HG03565 (cell line): ENCODE measurements around the gene MSH5.

Experiments
- ATAC-seq: cut with Tn5 transposase; IDR thresholded peaks from one replicate; pipeline ENCODE4 v1.9.1; 2021; ENCODE audit warnings: mild to moderate bottlenecking, moderate library complexity; ENCODE audit not compliant: unreplicated experiment

The MSH5 gene

GRCh38 chr6:31729515-31729978 is 10.3 kb upstream of the MSH5 start:
- no peak for ATAC-seq

- no peak for ATAC-seq
Measured at GRCh38 chr6:31729979-31730630, 9.7 kb upstream of the MSH5 start.

GRCh38 chr6:31730631-31731086 is 9.1 kb upstream of the MSH5 start:
- no peak for ATAC-seq

GRCh38 chr6:31732029-31732428 is 7.8 kb upstream of the MSH5 start:
- no peak for ATAC-seq

- no peak for ATAC-seq
Measured at GRCh38 chr6:31733734-31734133, 6.1 kb upstream of the MSH5 start.

- ATAC-seq = no peak
Measured at GRCh38 chr6:31734247-31734820, 5.5 kb upstream of the MSH5 start.

GRCh38 chr6:31734821-31735406 is 4.9 kb upstream of the MSH5 start:
- no peak for ATAC-seq

GRCh38 chr6:31736021-31736767 is 3.6 kb upstream of the MSH5 start, which contains the start of gene CLIC1:
TSS of gene CLIC1 (minus strand) at chr6:31736530. CDS start at chr6:31736300, 230 bp downstream.
- no peak for ATAC-seq

GRCh38 chr6:31736768-31737314 is 3.0 kb upstream of the MSH5 start:
- ATAC-seq = no peak

GRCh38 chr6:31737315-31737990 is 2.4 kb upstream of the MSH5 start:
- no peak for ATAC-seq

- no peak for ATAC-seq
Measured at GRCh38 chr6:31737991-31738979, 1.5 kb upstream of the MSH5 start.

- no peak for ATAC-seq
Measured at GRCh38 chr6:31740397-31741223, 805 bp downstream of the MSH5 start.

GRCh38 chr6:31741815-31742214 is 2.0 kb downstream of the MSH5 start:
- ATAC-seq = no peak

GRCh38 chr6:31742894-31743293 is 3.1 kb downstream of the MSH5 start:
- ATAC-seq = no peak

- ATAC-seq = no peak
Measured at GRCh38 chr6:31744422-31744821, 4.6 kb downstream of the MSH5 start.

GRCh38 chr6:31749301-31750036 is 9.7 kb downstream of the MSH5 start:
- no peak for ATAC-seq

- no peak for ATAC-seq
Measured at GRCh38 chr6:31750411-31751022, 10.7 kb downstream of the MSH5 start.
